Fibroblast of pulmonary artery (primary cell): ENCODE results near the gene TIMM10.

Experiments used
- DNase-seq: peaks from one replicate; pipeline ENCODE4 v3.0.0-alpha.2; 2010; ENCODE audit warnings: low read depth
- H3K4me3 ChIP-seq: replicated peaks from 2 replicates; pipeline ENCODE4 v1.5.1; 2011; ENCODE audit warnings: low read depth, mild to moderate bottlenecking, control low read depth, low read length, moderate library complexity
- TF ChIP-seq, protein P1 (sequence below): IDR thresholded peaks from 2 replicates; pipeline ENCODE4 v1.5.1; 2011; ENCODE audit warnings: mild to moderate bottlenecking, control low read depth, low read length, inconsistent platforms; ENCODE audit errors: missing control alignments

The TIMM10 gene

DNA sequence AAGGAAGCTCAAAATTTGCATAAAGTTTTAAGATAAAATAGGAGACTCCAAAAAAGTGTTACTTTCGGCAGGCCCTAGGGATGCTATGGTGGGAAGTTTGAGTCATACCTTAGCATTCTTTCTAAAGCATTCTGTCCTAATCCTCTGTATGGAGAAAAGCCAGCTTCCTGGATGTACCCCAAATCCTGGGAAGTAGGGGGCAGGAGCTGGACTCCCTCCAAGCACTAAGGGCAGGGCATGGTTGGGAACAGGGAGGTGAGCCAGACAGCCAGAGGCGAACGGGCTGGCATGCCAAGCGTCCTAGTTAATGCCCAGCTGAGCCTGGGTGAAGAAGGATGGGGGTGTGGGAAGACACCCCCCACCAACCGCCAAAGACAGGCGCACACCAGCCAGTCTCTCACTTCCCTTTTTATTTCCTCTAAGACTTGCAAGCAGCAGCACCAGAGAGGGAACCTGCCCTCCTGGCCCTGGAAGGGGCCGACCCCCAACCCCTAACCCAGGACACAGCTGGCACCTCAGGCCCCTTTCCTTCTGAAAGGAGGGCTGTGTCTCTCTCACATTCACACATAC lies 46.3 kb downstream of the TIMM10 start:
- H3K4me3 ChIP-seq, result no peak overlapping the region
- TF ChIP-seq, protein P1, sequence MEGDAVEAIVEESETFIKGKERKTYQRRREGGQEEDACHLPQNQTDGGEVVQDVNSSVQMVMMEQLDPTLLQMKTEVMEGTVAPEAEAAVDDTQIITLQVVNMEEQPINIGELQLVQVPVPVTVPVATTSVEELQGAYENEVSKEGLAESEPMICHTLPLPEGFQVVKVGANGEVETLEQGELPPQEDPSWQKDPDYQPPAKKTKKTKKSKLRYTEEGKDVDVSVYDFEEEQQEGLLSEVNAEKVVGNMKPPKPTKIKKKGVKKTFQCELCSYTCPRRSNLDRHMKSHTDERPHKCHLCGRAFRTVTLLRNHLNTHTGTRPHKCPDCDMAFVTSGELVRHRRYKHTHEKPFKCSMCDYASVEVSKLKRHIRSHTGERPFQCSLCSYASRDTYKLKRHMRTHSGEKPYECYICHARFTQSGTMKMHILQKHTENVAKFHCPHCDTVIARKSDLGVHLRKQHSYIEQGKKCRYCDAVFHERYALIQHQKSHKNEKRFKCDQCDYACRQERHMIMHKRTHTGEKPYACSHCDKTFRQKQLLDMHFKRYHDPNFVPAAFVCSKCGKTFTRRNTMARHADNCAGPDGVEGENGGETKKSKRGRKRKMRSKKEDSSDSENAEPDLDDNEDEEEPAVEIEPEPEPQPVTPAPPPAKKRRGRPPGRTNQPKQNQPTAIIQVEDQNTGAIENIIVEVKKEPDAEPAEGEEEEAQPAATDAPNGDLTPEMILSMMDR, result no peak
- no peak for DNase-seq

DNA sequence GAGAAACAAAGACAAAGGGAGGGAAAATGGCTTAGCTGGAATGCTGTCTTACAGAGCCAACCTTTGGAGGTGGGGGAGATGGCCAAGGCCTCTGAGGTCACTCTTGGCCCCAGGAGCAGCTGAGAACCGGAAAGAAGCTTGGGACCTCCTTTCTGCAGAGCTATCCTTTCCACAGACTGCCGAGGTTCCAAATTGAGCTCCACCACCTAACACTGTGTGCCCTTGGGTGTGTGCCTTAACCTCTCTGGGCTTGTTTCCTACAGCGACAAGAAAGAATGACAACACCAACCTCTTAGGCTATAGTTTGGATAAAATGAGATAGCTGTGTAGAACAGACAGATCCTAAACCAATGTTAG lies 47.0 kb downstream of the TIMM10 start:
- TF ChIP-seq, protein P1, result no peak
- no peak for DNase-seq

DNA sequence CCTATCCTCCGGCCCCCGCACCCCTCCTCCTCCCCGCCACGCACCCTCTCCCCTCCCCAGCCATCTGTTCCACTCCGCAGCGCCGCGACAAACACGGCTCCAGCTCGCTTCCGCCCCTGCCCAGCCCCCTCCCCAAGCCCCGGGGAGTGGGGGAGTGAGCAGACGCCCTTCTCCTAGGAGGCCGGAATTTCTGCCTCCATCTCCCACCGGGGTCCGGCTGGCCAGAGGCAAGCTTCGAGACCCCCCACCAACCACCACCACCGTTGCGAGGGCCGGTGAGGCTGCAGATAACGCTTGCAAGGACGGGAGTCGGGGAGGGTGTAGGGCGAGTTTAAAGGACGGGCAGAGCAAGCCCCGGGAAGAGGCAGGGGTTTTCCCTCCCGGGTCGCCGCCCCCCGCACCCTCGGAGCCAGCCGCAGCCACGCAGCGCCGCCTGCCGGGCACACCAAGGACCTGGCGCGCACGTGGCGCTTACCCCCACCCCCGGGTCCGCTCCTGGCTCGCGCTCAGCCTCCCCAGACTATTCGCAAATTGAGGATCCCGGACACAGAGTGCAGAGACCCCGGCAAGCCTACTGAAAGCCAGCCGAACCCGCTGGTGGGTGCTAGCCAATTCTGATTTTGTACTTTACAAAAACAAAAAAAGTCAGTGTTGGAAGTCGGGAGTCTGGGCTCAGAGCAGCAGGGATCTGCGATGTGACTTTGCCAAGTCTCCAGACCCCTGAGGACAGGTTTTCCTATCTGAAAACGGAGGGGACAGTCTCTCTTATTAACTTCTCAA lies 47.6 kb downstream of the TIMM10 start:
- H3K4me3 ChIP-seq, result peak overlapping the region; percentile 48
- TF ChIP-seq, protein P1, result peak; percentile 50

More for the DNA sequence above, 47.0 kb downstream of the TIMM10 start:
- H3K4me3 ChIP-seq, result no peak overlapping the region

DNA sequence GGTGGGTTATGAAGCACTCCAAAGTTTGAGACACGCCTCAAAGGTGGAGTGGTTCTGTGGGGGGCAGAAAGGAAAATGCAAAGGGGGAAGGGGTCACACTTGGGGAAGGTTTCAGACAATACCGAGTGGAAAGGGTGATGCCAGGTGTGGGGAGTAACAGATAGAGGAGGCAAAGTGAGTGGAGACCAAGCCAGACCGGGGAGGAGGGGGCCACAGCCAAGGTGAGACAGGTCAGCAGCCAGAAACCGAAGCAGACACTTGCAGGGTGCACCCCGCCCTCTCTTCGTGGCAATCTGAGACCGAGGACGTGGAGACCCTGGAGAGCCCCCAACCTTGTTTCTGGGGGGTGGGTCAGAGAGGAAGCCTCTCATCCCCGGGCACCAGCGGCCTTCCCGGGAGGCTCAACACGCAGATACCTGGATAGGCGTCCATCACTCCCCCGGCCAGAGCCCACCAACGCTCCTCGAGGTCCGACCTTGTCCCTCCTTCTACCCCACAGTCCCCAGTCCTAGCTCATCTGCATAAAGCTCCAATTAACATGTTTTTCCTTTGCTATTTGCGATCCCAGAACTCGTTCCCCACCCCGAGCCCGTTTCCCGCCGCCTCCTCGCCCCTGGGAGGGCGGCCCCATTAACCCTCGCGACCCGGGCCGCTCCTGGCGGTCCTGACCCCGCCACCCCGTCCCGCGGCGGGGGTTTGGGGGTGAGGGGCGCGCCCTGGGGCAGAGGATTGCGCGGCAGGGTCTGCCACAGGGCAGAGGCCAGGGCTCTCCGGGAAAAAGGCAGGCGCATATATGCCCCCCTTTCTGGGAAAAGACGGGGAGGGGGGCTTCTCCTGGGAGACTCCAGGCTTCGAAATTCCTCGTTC lies 48.4 kb downstream of the TIMM10 start:
- no peak for DNase-seq
- TF ChIP-seq, protein P1, result no peak
- peak overlapping the region; percentile 48 for H3K4me3 ChIP-seq

More for the DNA sequence above, 47.6 kb downstream of the TIMM10 start:
- no peak for DNase-seq

DNA sequence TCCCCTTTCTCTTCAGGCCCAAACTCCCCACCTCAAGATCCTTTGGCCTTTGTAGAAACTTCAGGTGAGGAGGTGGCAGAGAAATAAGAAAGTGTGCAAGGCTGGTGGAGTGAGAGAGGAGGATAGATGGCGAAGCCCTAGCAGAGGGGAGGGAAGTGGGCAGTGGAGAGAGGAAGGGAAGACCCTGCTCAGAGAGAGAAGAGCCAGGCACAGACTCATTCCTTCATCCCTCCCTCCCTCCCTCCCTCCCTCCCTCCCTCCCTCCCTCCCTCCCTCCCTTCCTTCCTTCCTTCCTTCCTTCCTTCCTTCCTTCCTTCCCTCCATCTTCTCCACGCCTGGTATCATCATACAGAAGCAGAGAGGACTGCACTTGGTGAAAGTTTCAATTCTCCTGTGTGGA lies 49.2 kb downstream of the TIMM10 start:
- DNase-seq, result no peak
- no peak overlapping the region for H3K4me3 ChIP-seq
- TF ChIP-seq, protein P1, result no peak

GRCh38 chr11:57480409-57481137 lies 50.0 kb downstream of the TIMM10 start:
- no peak overlapping the region for H3K4me3 ChIP-seq
- TF ChIP-seq, protein P1, result peak; percentile 90
- DNase-seq, result peak; percentile 62
